HG02763 (cell line): Measurements from ENCODE around the gene PRKG1.
"Not testable (repeated sequence)": the region's sequence is repeated elsewhere in the genome, so short reads cannot be mapped to it uniquely, and the experiment has no call there.

Experiments used
- ATAC-seq: cut with Tn5 transposase; IDR thresholded peaks from one replicate; pipeline ENCODE4 v1.9.1; 2021; ENCODE audit warnings: mild to moderate bottlenecking, moderate library complexity; ENCODE audit not compliant: unreplicated experiment

PRKG1 gene

DNA sequence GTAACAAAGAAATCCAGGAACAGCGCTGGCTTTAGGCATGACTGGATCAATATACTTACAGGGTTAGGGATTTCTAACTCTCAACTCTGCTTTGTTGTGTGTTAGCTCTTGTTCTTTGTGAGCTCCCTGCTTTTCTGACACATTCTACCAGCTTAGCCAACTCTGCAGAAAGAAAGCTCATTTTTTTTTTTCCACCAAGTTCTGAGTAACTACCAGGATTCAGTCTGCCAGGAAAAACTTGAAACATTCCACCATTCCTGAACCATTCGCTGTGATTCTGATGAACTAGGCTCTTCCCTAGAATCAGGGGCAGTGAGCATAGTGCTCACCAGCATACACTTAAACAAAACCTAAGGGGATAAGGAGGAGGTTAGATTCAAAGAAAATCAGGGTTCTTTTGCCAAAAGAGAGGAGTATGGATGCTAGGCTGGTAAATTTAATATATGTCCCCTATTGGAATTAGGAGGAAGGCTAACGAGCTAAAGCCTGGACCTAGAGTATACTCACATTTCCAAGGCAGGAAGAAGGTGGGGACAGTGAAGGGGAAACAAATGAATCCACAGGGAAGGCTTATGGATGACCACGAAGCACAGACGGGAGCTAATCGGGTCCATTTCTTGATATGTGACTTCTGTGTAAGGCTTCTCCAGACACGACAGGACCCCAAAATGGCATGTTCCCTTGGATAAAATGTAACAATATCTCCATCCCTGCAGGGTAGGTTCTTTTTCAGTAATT is 183.4 kb downstream of the PRKG1 start:
- no peak for ATAC-seq

DNA sequence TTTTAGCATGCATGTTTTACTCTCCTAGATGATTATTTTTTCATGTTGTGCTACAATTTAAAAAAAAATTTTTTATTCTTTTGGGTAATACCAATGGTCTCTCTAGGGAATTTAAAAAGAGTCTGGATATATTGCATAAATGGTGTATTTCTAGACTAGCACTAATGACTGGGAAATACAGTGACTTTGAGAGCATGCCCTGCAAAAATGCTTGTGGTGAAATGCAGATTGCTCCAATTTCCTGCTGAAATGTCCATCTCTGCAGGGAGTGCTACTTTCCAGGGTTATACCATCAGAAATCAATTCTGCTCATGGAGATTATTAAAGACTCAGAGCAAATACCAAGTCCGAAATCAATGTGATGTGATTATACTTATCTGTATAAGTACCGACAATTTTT is 186.1 kb downstream of the PRKG1 start:
- ATAC-seq, result no peak

DNA sequence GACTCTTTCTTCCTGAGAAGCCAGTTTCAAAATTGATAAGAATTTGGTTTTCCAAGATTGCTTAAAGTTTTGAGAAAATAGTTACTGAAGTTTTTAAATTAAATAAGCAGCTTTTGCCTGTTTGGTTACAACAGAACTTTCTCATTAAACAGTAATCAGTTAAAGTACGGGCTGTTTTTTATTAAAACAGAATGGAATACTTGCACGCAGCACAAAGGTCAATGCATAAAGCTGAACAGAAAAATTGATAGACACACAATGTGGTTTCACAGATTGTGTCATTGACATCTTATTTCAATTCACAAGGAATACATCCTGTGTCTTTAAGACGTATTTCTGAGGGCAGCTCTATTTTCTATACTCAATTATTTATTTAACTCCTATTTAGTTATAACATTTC is 192.2 kb downstream of the PRKG1 start:
- ATAC-seq, result no peak

DNA sequence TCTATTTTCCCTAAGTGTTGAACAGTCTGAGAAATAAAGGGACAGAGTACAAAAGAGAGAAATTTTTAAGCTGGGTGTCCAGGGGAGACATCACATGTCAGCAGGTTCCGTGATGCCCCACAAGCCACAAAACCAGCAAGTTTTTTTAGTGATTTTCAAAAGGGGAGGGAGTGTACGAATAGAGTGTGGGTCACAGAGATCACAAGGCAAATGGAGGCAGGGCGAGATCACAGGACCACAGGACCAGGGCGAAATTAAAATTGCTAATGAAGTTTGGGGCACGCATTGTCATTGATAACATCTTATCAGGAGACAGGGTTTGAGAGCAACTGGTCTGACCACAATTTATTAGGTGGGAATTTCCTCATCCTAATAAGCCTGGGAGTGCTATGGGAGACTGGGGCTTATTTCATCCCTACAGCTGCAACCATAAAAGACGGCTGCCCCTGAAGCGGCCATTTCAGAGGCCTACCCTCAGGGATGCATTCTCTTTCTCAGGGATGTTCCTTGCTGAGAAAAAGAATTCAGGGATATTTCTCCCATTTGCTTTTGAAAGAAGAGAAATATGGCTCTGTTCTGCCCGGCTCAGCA is 193.8 kb downstream of the PRKG1 start:
- not testable (repeated sequence) for ATAC-seq

DNA sequence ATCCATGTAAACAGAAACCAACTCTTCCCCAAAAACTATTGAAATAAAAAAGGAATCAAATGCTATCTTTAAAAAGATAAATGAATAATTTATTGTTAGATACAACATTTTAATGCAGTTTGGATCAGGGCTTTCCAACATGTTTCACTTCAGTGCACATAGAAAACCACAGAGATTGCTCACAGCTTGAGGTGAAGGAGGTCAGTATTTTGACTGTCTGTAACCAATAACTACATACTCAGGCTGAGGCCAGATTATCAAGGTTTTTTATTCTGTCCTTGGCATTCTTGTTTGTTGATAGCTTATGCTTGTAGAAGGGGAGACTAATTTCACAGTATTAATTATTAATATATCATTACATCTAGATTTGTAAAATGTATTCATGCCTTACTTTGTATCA is 195.5 kb downstream of the PRKG1 start:
- ATAC-seq, result no peak

DNA sequence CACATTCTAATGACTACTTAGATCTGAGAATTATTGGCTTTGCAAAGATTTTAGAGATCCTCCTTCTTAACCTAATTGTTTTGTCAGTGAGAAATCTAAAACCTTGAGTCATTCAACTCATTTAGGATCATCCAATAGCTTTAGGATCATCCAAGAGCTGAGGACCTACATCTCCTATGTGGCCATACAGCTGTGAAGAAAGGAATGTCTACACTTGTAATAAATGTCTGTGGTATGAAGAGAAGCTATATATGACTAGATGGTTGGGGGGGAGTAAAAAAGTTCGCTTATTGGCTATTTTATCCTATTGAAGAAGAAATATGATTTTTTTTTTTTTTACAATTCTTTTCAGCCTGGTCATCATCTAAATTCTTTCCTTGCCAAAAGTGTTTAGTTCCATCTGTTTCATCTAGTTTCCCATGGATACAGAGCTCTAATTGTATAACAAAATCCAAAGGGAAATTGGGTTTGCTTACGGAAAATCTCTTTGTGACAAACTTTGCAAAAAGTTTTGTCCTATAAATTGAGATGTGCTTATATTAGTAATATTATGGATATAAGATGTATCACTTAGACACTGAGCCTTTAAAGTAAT is 196.7 kb downstream of the PRKG1 start:
- no peak for ATAC-seq

DNA sequence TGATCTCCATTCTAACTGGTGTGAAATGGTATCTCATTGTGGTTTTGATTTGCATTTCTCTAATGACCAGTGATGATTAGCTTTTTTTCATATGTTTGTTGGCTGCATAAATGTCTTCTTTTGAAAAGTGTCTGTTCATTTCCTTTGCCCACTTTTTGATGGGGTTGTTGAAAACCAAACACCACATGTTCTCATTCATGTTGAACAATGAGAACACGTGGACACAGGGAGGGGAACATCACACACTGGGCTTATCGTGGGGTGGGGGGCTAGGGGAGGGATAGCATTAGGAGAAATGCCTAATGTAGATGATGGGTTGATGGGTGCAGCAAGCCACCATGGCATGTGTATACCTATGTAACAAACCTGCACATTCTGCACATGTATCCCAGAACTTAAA is 197.8 kb downstream of the PRKG1 start:
- not testable (repeated sequence) for ATAC-seq

DNA sequence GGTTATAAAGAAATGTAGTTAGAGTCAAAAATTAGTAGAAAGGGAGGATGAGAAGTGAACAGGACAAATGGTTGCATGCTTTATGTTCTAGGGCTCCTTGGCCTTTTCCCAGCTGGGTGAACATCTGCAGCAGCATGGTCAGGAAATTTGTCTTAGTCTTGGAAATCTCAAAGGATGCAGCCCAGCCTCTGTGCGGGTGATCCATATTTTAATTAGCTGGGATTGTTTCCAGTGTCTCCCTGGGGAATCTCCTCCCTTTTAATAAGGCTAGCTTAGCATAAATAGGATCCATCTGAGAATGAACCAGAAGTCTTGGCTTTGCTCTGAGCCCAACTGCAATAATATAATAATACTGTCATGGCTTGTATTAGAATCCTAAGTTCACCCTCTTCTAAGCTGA is 198.3 kb downstream of the PRKG1 start:
- no peak for ATAC-seq

DNA sequence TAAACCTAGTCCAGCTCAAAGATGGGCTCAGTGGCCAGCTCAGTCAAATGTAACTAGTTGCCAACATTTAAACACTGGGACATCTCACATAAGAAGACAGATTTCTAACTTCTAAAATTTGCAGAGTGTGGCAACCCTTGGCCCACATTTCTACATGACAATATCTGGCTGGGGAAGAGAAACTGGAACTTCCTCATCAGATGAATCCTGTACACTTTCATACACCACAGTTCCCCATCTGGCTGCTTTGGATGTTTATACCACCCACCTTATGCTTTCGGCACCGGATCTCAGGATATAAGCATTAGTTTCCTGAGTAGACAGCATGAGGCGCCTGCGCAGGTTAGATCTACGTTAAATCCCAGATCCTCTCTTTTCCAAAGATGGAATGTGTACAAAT is 199.3 kb downstream of the PRKG1 start:
- no peak for ATAC-seq

DNA sequence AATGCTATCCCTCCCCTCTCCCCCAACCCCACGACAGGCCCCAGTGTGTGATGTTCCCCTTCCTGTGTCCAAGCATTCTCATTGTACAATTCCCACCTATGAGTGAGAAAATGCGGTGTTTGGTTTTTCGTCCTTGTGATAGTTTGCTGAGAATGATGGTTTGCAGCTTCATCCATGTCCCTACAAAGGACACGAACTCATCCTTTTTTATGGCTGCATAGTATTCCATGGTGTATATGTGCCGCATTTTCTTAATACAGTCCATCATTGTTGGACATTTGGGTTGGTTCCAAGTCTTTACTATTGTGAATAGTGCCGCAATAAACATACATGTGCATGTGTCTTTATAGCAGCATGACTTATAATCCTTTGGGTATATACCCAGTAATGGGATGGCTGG is 201.8 kb downstream of the PRKG1 start:
- ATAC-seq, result not testable (repeated sequence)

DNA sequence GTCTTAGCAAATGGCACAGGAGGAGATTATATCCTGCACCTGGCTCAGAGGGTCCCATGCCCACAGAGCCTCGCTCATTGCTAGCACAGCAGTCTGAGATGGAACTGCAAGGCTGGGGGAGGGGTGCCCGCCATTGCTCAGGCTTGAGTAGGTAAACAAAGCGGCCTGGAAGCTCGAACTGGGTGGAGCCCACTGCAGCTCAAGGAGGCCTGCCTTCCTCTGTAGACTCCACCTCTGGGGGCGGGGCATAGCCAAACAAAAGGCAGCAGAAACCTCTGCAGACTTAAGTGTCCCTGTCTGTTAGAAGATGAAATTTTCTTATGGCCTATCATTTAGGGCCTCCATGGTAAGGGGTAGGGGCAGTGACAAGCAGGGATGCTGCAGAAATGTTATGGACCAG is 207.1 kb downstream of the PRKG1 start:
- not testable (repeated sequence) for ATAC-seq

DNA sequence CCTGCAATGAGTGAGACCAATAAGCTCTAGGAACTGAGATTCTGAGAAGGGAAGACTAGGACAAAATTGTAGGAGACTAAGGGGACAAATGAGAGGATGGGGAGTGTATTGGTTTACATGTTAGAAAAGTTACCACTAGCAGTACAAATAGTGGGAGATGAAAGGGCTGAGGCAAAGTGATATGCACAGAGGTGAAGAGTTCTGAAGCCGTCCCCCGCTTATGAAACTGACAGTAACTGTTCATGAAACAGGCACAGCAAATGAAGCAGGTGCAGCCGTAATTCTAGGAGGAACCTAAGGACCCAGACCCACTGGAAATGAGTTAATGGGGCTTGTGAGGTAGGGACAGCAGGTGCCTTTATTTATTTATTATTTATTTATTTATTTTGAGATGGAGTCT is 211.3 kb downstream of the PRKG1 start:
- no peak for ATAC-seq

DNA sequence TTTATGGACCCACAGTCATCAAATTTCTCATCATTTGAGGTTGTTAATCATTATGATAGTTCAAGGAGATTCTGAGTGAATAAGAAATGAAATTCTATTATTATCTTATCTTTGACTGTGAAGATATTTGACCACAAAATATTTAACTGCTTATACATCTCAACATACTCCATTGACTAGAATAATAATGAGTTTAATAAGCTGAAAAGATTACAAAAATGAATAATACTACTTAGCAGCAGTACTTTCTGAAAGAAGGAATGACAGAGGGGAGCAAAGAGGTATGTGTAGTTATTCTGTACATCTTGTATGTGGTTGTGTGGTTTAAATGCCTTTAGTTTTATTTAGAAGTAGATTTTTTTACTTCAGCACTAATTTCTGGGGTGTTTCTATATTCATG is 214.2 kb downstream of the PRKG1 start:
- no peak for ATAC-seq

DNA sequence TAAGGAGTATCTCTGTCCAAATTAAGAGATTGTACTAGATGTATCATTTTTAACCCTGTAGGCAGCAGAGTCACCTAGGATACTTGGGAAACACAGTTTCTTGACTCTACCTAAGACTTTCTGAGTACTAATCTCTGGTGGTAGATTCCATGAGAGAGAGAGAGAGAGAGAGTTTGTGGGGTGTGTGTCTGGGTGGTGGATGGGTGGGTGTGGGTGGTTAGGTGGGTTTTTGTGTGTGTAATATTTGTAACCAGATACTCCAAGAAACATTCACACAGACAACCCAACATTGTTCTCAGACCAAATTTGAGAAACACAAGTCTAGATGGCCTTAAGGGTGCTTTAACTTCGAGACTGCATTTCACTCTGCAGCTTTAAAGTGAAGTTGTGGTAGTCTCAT is 215.2 kb downstream of the PRKG1 start:
- no peak for ATAC-seq

DNA sequence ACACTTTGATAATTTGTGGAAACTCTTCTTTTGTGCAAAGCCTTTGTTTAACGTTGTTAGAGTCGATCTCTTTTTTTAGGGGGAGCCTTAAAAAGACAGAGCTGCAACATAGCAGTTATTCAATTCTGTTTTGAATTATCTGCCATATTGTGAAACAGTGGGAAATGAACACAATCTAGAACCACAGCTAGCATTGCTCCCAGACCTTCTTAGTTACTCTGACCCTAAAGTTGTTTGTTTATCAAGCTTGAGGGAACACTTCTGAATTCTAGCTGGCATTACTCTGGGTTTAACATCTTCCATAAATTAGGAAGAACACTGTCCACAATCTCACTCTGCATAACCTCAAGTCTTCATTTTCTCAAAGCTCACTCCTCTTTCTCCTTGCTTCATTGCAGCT is 217.7 kb downstream of the PRKG1 start:
- no peak for ATAC-seq

DNA sequence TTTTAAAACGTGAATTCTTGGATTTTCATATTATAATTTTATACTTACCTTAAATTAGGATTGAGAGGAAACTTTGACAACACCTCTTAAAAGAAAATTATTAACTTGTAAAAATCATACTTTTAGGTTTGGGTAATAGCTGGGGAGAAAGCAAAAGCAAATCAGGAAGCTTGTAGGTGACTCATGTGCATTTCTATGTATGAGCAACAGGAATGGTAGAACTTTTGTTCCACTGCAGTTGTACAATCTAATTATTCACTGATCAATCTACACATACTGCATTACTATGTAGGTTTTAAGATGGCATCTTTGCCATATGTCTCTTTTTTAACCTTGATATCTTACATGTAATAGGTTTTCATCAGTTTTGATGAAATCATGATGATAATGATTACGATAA is 223.2 kb downstream of the PRKG1 start:
- ATAC-seq, result no peak

DNA sequence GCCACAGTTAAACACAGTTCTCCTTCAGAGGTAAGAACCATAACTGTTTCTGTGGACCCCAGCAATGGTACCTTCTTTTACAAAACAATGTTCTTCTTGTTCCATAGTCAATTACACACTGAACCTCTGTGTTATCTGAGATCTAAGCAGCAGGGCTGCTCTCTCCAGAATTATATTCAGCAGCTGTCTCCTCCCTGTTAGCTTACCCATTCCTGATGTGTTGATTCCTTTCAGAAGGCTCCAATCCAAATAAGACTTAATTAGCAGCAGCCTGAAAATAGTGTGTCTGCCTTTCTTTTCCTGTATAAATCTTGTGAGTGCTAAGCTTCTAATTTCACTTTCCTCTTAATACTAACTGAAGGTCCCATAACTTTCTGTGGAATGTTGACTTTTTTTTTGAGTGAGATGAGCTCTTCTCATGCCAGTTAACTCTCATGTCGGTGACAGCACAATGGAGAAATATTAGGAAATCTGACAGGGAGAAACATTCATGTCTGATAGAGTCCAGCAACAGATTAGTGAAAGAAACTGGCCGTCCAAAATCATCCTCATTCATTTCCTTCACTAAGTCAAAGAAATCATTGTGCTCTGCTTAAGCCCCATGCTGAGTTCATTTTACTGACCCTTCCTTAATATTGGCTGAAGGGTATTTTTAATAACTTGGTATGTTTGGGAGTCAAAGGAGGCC is 226.5 kb downstream of the PRKG1 start:
- ATAC-seq, result no peak

DNA sequence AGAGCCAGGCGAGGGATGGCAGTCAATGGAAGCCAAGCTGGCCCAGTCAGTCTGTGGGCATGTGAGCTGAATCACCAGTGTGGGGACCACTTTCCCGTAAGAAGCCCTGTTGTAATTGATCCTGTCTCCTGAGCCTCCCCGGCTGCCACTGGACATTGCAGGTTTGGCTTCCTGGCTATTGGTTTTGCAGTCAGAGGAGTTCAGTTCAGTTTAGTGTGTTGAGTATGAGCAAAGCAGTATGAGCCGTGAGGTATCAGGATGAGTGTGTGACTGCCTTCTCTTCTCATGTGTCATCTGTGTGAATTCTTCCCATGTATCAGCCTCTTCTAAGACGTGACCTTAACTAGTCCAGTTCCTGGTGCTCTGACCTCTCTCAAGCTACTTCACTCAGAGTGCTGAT is 227.4 kb downstream of the PRKG1 start:
- ATAC-seq, result no peak

DNA sequence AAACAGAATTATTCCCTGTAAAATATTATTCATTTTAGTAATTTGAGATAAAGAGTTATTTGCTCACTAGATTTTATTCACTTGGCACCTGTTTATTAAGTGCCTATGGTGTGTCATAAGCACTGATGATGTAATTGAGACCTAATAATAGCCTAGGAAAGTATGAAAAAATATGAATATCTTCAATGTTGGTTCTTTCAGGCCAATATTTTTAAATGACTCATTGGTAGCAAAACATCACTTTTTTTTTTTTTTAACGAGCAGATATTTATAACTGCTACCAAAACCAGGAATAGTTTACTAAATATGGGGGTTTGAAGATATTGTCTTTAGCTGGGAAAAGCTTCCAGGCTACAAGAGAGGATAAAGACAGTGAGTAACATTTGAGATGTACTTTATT is 228.0 kb downstream of the PRKG1 start:
- ATAC-seq, result no peak

DNA sequence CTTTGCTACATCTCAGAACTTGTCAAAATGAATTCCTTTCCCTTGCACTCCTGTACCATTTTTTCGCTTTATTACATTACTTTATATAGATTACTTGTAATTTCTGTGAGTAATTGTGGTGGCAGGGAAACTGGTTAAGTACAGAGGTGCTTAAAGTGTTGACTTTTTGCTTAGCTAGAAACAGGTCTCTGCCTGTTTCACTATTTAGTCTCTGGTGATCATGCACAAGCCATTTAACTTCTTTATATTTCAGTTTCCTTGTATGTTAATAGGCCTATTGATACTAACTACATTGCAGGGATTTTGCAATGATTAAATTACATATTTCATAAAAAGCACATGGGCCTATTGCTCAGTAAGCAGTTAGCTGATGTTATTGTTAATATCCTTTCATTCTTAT is 233.8 kb downstream of the PRKG1 start:
- no peak for ATAC-seq

DNA sequence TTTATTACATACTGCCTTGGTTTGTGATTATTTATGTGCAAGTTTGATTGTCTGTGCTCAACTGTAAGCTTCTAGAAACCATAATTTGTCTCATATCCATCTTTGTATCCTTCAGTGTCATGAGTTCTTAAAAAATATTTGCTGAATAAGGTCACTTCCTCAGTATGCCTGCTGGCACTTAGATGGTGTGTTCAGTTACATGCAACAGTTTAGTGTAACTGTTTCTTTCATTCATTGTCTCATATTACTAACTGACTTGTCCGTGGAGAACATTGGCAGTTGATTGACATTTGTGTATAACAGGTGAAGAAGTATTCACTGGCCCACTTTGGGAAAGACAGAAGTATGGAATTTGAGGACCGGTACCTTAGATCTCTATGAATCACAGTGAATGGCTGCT is 236.9 kb downstream of the PRKG1 start:
- no peak for ATAC-seq

DNA sequence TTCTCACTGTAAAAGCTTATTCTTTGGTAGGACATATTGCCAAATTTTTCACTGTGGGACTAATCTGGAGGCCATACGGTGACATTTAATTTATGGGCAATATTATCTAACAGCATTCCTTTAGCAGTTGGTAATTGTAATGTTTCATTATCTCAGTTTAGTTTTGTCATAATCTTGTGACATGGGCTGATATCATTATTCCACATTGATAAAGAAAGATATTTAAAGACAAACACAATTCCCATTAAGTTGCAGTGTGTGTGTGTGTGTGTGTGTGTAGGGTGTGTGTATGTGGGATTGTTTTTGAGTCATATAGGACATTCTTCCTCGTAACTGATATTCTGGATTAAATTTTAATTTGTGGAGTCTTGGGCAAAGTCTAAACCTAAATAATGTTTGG is 238.5 kb downstream of the PRKG1 start:
- ATAC-seq, result no peak
